ENCODE measurements around the gene PRIM1.

The PRIM1 gene

GRCh38 chr12:56688129-56688845 is 63.8 kb downstream of the PRIM1 start, which contains the start of gene PTGES3:
Gene PTGES3 (minus strand): TSS chr12:56688284. CDS start chr12:56687999, 285 bp downstream.
- Histone ChIP-seq H3K9me2 (replicated peaks; ENCODE audit: low read depth, low read length) (no peaks in the 10 kb centered on the region), H3K9me3 (ENCODE audit: insufficient read depth, low read depth, low read length) (no peaks in the 10 kb centered on the region), H3K4me3 (ENCODE audit: low read length, poor library complexity, severe bottlenecking) (peak within 1 kb of the TSS; percentile 89), H3K4me2 (ENCODE audit: low read depth, low read length, poor library complexity, severe bottlenecking) (peak within 1 kb of the TSS; percentile 94), H3K36me3 (ENCODE audit: insufficient read depth, low read length) (no peaks in the 10 kb centered on the region), H3K27me3 (ENCODE audit: insufficient read depth, low read length, poor library complexity, severe bottlenecking) (peaks cover 9% of the 10 kb centered on the region), H3K4me1 (ENCODE audit: insufficient read depth, low read length, poor library complexity, severe bottlenecking) (peaks cover 26% of the 10 kb centered on the region), H3K9ac (ENCODE audit: low read depth, low read length, poor library complexity, severe bottlenecking) (peak within 1 kb of the TSS; percentile 98), H4K20me1 (ENCODE audit: insufficient read depth, low read length, poor library complexity, severe bottlenecking) (peaks cover 40% of the 10 kb centered on the region), H3F3A (ENCODE audit: low read depth) (peaks cover 13% of the 10 kb centered on the region), H3K79me2 (ENCODE audit: insufficient read depth, low read length) (peaks cover 58% of the 10 kb centered on the region), H2AFZ (ENCODE audit: low read length) (peak within 1 kb of the TSS; percentile 68)
- TF ChIP-seq CTCF (conservative IDR thresholded peaks at IDR 0.05; ENCODE audit: low read length) (no peak), EZH2phosphoT487 (IDR thresholded peaks at IDR 0.05; ENCODE audit: borderline replicate concordance) (no peak)

- Histone ChIP-seq H3K9me3 (ENCODE audit: insufficient read depth, low read depth, low read length) (no peaks in the 10 kb centered on the region), H3F3A (ENCODE audit: low read depth) (peaks cover 13% of the 10 kb centered on the region), H3K36me3 (ENCODE audit: insufficient read depth, low read length) (no peaks in the 10 kb centered on the region), H3K4me3 (ENCODE audit: low read length, poor library complexity, severe bottlenecking) (peak overlapping the region; percentile 89), H4K20me1 (ENCODE audit: insufficient read depth, low read length, poor library complexity, severe bottlenecking) (peaks cover 47% of the 10 kb centered on the region), H3K4me1 (ENCODE audit: insufficient read depth, low read length, poor library complexity, severe bottlenecking) (peaks cover 26% of the 10 kb centered on the region), H3K79me2 (ENCODE audit: insufficient read depth, low read length) (peaks cover 66% of the 10 kb centered on the region), H3K9me2 (replicated peaks; ENCODE audit: low read depth, low read length) (no peaks in the 10 kb centered on the region), H2AFZ (ENCODE audit: low read length) (peak overlapping the region; percentile 68), H3K4me2 (ENCODE audit: low read depth, low read length, poor library complexity, severe bottlenecking) (peak overlapping the region; percentile 80), H3K27me3 (ENCODE audit: insufficient read depth, low read length, poor library complexity, severe bottlenecking) (peaks cover 9% of the 10 kb centered on the region), H3K9ac (ENCODE audit: low read depth, low read length, poor library complexity, severe bottlenecking) (peak overlapping the region; percentile 98)
- no peak for TF ChIP-seq CTCF (conservative IDR thresholded peaks at IDR 0.05; ENCODE audit: low read length)
- TF ChIP-seq EZH2phosphoT487 (IDR thresholded peaks at IDR 0.05; ENCODE audit: borderline replicate concordance): no peak
Observed at GRCh38 chr12:56687223-56688128, 64.6 kb downstream of the PRIM1 start.

GRCh38 chr12:56684745-56685359 is 67.3 kb downstream of the PRIM1 start:
- H3K79me2 ChIP-seq (ENCODE audit: insufficient read depth, low read length): peaks cover 91% of the 10 kb centered on the region
- peaks cover 31% of the 10 kb centered on the region for H3K4me1 ChIP-seq (ENCODE audit: insufficient read depth, low read length, poor library complexity, severe bottlenecking)
- H2AFZ ChIP-seq (ENCODE audit: low read length): no peak overlapping the region
- H3K27me3 ChIP-seq (ENCODE audit: insufficient read depth, low read length, poor library complexity, severe bottlenecking): peaks cover 9% of the 10 kb centered on the region
- peak overlapping the region; percentile 98 for H3K9ac ChIP-seq (ENCODE audit: low read depth, low read length, poor library complexity, severe bottlenecking)
- H3K4me2 ChIP-seq (ENCODE audit: low read depth, low read length, poor library complexity, severe bottlenecking): peak overlapping the region; percentile 80
- peaks cover 73% of the 10 kb centered on the region for H4K20me1 ChIP-seq (ENCODE audit: insufficient read depth, low read length, poor library complexity, severe bottlenecking)
- no peaks in the 10 kb centered on the region for H3K9me2 ChIP-seq (replicated peaks; ENCODE audit: low read depth, low read length)
- peaks cover 13% of the 10 kb centered on the region; the same call in 1 of the 2 replicates for H3K36me3 ChIP-seq (ENCODE audit: insufficient read depth, low read length)
- H3K9me3 ChIP-seq (ENCODE audit: insufficient read depth, low read depth, low read length): no peaks in the 10 kb centered on the region
- H3K4me3 ChIP-seq (ENCODE audit: low read length, poor library complexity, severe bottlenecking): peak overlapping the region; percentile 89
- TF ChIP-seq EZH2phosphoT487 (IDR thresholded peaks at IDR 0.05; ENCODE audit: borderline replicate concordance) (no peak), CTCF (conservative IDR thresholded peaks at IDR 0.05; ENCODE audit: low read length) (no peak)
- H3F3A ChIP-seq (ENCODE audit: low read depth): peaks cover 13% of the 10 kb centered on the region
